GM08714 (cell line): ENCODE results near the gene CASQ1.

ENCODE experiments used
- H3K4me3 ChIP-seq: fragments of 200-500 bp; sonication (Bioruptor generic); 2 replicates; pipeline ENCODE4 v1.5.1; 2014; ENCODE audit warnings: mild to moderate bottlenecking, low read length, inconsistent platforms
- ZNF274 ChIP-seq: IDR thresholded peaks from 2 replicates; pipeline ENCODE4 v1.6.1; 2012; ENCODE audit warnings: mild to moderate bottlenecking, low read depth, low read length

Gene CASQ1

DNA sequence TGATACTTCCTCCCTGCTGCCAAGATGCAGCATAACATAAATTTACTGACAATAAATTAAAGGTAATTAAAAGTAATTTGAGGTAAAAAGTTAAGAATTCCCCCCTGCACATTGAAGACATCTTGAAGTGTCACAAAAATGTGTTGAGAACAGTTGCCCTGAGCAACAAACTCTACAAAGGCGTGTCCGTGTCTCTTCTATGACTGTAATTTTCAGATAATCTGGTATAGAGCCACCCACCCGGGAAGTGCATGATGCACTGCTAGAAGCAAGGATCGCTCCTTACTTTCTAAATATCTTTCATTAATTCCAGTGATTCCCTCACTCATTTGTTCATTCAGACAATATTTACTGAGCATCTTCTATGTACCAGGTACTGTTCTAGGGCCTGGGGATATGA is 11.0 kb upstream of the CASQ1 start:
- H3K4me3 ChIP-seq, result no peak overlapping the region
- TF ChIP-seq ZNF274, result no peak

DNA sequence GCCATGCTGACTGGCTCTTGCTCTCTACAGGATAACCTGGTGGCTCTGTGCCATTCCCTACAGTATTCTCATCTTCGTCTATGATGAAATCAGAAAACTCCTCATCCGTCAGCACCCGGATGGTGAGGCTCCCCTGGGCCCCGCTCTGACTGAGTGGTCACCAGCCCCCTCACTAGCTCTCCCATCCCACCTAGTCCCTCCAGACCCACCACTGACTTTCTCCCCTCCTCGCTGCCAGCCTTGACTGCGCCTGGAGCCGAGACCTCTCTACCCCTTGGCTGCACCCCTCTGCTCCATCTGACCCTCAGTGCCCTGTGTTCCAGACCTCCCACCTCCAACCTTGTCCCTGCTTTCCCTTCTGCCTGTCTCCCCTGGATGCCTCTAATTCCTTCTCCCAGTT is 4.1 kb upstream of the CASQ1 start:
- no peak overlapping the region for H3K4me3 ChIP-seq
- TF ChIP-seq ZNF274, result no peak

DNA sequence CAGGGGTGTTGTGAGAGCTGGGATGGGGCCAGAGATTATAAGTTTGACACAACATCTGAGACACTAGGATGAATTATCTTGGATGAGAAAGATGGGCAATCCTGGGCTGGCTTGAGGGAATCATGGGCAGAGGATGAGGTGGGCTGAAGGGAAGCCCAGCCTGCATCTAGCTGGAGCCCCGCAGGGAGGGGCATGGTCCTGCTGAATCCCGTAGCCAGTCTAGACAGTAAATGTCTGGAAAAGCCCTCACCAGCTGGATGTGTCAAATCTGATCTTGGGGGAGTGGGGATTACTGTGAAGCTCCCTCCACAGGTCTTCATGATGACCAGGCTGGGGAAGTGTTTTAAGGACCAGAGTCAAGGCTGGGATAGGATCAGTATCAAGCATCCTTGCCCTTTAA is 3.6 kb upstream of the CASQ1 start:
- TF ChIP-seq ZNF274, result no peak
- no peak overlapping the region for H3K4me3 ChIP-seq

- H3K4me3 ChIP-seq, result no peak overlapping the region
- TF ChIP-seq ZNF274, result no peak
These were observed 3.0 kb upstream of the CASQ1 start for GRCh38 chr1:160187407-160187806.

DNA sequence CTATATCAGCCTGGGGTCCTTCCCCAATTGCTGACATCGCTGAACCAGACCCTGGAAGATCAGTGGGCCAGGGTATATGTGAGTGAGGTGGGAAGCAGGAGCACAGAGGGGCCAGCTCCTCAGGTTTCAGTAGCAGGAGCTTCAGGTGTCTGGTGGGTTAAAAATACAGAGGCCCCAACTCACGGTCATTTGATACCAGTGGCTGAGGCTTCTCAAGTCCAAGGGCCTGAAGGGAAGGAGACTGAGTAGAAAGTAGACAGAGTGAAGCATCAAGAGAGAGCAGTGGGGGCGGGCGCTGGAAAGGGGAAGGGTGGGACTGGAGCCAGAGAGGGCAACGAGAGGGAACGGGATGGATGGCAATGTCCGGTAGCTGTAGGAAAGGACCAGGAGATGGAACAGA is 2.0 kb upstream of the CASQ1 start:
- H3K4me3 ChIP-seq, result no peak overlapping the region
- TF ChIP-seq ZNF274, result no peak

DNA sequence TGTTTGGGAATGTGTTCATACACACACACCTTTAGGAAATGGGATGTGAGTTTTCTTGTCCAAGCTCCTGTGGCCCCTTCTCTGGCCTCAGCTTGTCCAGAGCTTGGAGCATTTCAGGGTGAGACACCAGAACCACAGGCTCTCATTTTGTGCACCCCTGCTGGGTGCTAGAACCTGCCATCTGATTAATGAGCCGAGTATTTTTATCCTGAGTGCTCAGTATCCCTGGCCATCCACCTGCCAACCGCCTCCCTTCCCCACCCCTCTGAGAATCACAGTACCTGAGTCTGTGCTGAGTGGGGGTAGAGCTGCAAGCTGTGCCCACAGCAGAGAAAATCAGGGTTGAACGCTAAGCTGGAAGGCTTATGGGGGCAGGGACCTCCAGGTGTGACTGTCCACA is 1.4 kb downstream of the CASQ1 start:
- TF ChIP-seq ZNF274, result no peak
- no peak overlapping the region for H3K4me3 ChIP-seq

DNA sequence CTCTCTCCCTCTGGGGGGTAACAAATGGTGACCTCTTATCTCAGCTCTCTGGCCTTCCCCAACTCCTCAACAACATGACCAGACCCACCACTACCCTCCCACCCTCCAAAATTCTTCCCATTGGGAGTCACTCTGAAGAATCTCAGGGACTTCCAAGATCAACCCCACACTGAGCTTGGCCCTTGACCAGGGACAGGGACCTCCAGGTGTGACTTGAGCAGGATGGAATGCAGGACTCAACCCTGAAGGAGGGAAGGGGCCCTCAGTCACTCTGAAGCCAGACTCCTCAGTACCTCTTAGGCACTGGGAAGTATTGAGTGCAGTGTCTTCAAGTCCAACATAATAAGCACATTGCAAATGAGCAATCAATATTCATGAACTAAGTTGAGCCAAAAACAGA is 1.9 kb downstream of the CASQ1 start:
- TF ChIP-seq ZNF274, result no peak
- no peak overlapping the region for H3K4me3 ChIP-seq

DNA sequence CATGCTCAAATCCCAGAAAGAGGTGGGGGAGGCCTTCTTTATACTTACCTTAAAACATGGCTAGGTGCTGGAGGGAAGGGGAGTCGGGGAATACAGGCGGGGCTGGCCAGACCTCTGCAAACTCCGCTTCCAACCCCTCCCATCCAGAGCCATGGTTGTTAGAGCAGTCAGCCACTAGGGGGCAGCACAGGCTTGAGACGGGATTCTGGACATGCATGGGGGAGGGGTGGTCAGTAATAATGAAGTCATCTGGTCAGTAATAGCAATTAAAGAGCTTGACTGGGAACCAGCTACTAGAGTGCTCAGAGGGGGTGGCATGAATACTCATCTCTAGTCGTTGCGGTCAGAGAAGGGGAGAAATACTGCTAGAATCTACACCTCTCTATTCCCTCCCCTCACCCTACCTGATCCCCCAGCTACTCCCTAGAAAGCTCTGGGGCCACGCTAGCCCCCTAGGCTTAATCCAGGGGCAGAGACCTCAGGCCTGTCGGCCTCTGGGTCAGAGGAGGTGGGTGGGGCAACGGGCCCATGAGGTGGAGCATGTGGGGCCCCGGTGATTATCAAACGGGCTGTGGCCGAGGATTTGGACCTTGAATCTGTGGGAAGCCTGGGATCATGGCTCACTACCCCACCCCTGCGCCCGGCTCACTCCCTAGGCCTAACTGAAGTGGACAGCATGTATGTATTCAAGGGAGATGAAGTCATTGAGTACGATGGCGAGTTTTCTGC is 2.9 kb downstream of the CASQ1 start:
- TF ChIP-seq ZNF274, result no peak
- no peak overlapping the region for H3K4me3 ChIP-seq

DNA sequence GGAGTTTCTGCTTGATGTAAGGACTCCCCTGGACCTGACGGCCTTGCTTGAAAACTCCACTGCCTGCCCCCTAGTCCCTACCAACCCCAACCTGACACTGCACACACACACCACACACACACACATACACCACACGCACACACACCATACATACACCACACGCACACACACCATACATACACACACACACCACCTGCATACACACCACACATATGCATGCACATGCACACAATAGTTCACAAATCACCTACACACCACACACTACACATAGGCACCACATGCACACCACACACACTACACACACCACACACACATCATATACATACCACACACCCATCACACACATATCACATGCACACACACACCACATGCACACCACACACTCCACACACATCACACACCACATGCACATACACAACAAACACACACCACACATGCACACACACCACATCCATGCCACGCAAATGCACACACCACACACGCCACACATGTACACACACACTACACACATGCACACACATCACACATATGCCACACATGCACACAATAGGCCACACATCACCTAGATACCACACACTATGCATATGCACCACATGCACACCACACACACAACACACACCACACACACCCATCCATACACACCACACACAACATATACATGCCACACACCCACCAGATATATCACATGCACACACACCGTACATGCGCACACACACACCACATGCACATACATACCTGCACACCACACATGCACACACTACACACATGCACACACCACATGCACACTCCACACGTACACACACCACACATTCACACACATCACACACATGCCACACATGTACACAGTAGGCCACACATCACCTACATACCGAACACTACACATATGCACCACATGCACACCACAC is 3.7 kb downstream of the CASQ1 start:
- TF ChIP-seq ZNF274, result no peak
- no peak overlapping the region for H3K4me3 ChIP-seq

DNA sequence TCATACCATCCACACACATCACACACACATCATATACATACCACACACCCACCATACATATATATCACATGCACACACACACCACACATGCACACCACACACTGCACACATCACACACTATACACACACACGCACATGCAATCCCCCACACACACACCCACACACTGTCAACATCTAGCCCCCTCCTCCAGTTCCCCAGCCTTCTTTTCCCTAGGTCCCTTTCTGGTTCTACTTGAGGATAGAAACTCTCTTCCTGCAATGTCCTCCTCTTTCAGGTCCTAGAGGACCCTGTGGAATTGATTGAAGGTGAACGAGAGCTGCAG is 4.3 kb downstream of the CASQ1 start:
- TF ChIP-seq ZNF274, result no peak
- no peak overlapping the region for H3K4me3 ChIP-seq

DNA sequence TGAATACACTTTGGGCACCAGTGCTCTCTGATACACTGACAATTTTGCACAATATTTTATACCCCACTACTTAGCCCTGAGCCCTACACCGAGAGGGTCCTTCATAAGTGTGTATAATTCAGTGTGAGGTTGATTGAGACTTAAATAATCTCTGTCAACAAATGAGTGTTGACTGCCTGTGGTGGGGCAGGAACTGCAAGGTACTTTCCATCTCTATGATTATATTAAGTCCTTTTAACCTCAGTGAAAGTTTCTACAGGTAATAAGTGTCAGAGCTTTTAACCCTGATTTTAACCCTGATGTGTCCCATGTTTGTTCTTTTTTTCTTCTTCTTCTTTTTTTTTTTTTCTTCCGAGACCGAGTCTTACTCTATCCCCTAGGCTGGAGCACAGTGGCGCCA is 5.8 kb downstream of the CASQ1 start:
- TF ChIP-seq ZNF274, result no peak
- no peak overlapping the region for H3K4me3 ChIP-seq

DNA sequence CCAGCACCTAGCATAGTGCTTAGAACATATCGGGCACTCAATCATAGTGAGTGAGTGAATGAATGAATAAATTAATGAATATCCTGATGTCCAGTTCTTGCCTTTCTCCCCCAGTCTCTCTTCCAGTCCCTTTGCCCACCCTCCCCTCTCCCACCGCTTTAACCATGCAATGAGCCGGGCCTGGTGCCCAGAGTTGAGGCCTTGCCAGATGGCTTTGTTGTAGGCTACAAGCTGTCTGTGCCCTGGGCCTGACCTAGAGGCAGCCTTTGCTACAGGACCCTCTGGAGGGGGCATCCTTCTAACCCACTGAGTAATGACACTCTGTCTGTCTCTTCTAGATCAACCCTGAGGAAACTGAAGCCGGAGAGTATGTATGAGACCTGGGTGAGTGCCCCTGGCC is 6.9 kb downstream of the CASQ1 start:
- TF ChIP-seq ZNF274, result no peak
- H3K4me3 ChIP-seq, result no peak overlapping the region

- no peak overlapping the region for H3K4me3 ChIP-seq
- no peak for TF ChIP-seq ZNF274
These were observed 10.4 kb downstream of the CASQ1 start for GRCh38 chr1:160200786-160201185.

DNA sequence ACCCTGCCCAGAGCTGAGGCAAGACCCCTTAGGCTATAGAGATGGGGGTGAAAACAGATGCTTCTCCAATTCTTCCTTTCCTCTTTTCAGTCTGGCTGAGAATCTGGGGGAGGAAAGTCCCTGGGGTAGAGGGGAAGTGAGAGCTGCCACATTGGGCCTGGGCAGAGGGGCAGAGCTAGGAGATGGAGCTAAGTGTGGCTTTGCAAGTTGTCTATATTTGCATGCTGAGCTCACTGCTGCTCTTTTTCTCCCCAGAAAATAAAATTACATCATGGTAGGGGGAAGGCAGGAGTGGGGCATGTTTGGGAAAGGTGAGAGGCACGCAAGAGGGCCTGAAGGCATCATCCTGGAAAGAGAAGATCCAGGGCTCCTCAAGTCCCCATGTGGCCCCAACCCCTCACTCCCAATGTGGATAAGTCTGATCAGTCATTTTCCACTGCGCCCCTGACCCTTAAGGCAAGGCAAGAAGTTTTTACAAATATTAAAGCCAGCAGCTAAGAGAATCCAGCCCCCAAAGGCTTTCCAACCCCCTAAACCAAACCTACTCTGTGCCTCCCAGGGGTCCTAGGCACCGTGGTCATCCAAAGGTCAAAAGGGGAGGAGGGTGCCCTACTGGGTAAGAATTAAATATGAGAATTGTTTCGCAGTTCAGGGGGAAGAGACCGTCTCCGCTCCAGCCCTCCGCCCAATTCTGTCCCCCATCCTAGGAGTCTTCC is 14.3 kb downstream of the CASQ1 start:
- TF ChIP-seq ZNF274, result no peak
- peak overlapping the region; percentile 46; the same call in 1 of the 2 replicates for H3K4me3 ChIP-seq
